ENCODE measurements around the gene ARHGEF2.

ARHGEF2 gene

DNA sequence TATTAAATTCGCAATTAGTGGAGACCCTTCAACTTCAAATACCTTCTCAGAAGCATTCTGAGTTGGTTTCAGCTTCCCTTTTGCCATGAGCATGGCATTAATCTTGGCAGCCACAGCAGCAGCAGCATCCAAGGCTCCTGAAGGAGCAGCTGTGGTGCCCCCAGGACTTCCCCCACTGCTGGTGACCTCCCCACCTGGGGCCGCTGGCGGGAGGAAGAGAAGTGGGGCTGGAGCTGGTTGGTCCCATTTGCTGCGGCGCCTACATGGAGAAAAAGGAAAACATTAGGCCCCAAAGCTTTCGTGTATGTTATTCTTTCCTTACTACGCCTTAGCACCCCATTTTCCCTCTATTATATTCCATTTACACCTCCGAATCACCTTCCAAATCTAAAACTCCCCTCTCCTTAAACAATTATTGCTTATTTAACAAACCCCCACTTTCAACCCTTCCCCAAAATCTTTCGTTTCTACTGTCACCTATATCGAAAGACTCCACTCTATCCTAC, 44.7 kb downstream of the ARHGEF2 start:
- no peaks in the 10 kb centered on the region for H3K27me3 ChIP-seq (ENCODE audit: insufficient read depth, poor library complexity, severe bottlenecking)
- H3K27ac ChIP-seq (replicated peaks): peak overlapping the region; percentile 90
- H3K4me3 ChIP-seq (replicated peaks; ENCODE audit: insufficient read depth, low read length): peak overlapping the region; percentile 88
- TF ChIP-seq SPI1 (IDR thresholded peaks at IDR 0.05; ENCODE audit: borderline replicate concordance, low read depth) (no peak), REST (IDR thresholded peaks at IDR 0.05; ENCODE audit: insufficient replicate concordance, low read depth) (no peak), POLR2AphosphoS5 (IDR thresholded peaks at IDR 0.05; ENCODE audit: low read depth) (no peak), CTCF (IDR thresholded peaks at IDR 0.05; ENCODE audit: insufficient read depth, low read length) (no peak), GABPA (IDR thresholded peaks at IDR 0.05; ENCODE audit: low read depth) (no peak)
- DNase-seq (ENCODE audit: low read depth in 1 of 2, low spot score in 1 of 2): no peak

DNA sequence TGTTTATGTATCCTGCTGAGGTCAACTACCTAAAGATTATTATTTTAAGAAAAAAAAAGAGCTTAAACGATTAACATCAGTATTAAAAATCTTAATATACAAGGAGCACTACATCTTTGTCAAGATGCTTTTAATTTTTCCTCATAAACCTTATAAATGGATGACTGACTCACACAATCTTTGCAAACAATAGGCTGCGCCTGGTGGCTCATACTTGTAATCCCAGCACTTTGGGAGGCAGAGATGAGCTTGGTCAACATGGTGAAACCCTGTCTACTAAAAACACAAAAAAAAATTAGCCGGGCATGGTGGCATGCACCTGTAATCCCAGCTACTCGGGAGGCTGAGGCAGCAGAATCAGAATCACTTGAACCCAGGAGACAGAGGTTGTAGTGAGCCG, 45.9 kb downstream of the ARHGEF2 start:
- Histone ChIP-seq H3K27ac (replicated peaks) (peak overlapping the region; percentile 13; the same call in 1 of the 2 replicates), H3K27me3 (ENCODE audit: insufficient read depth, poor library complexity, severe bottlenecking) (no peaks in the 10 kb centered on the region), H3K4me3 (replicated peaks; ENCODE audit: insufficient read depth, low read length) (peak overlapping the region; percentile 88)
- no peak for TF ChIP-seq SPI1 (IDR thresholded peaks at IDR 0.05; ENCODE audit: borderline replicate concordance, low read depth)
- TF ChIP-seq GABPA (IDR thresholded peaks at IDR 0.05; ENCODE audit: low read depth): no peak
- no peak for TF ChIP-seq REST (IDR thresholded peaks at IDR 0.05; ENCODE audit: insufficient replicate concordance, low read depth)
- no peak for TF ChIP-seq POLR2AphosphoS5 (IDR thresholded peaks at IDR 0.05; ENCODE audit: low read depth)
- TF ChIP-seq CTCF (IDR thresholded peaks at IDR 0.05; ENCODE audit: insufficient read depth, low read length): no peak
- no peak for DNase-seq (ENCODE audit: low read depth in 1 of 2, low spot score in 1 of 2)

GRCh38 chr1:155932081-155932480, 46.3 kb downstream of the ARHGEF2 start:
- no peak for TF ChIP-seq GABPA (IDR thresholded peaks at IDR 0.05; ENCODE audit: low read depth)
- TF ChIP-seq SPI1 (IDR thresholded peaks at IDR 0.05; ENCODE audit: borderline replicate concordance, low read depth): no peak
- TF ChIP-seq POLR2AphosphoS5 (IDR thresholded peaks at IDR 0.05; ENCODE audit: low read depth): no peak
- TF ChIP-seq CTCF (IDR thresholded peaks at IDR 0.05; ENCODE audit: insufficient read depth, low read length): no peak
- TF ChIP-seq REST (IDR thresholded peaks at IDR 0.05; ENCODE audit: insufficient replicate concordance, low read depth): no peak
- Histone ChIP-seq H3K27ac (replicated peaks) (peak overlapping the region; percentile 13; the same call in 1 of the 2 replicates), H3K27me3 (ENCODE audit: insufficient read depth, poor library complexity, severe bottlenecking) (no peaks in the 10 kb centered on the region), H3K4me3 (replicated peaks; ENCODE audit: insufficient read depth, low read length) (peak overlapping the region; percentile 88; the same call in 1 of the 2 replicates)
- DNase-seq (ENCODE audit: low read depth in 1 of 2, low spot score in 1 of 2): no peak
